Peyer's patch (tissue), 4 donors: ENCODE measurements around the gene ZNF573.

Source experiments
- POLR2A ChIP-seq, 2 donors: fragments of 450-650 bp; IDR thresholded peaks; one replicate each; pipeline ENCODE4 v1.5.1; 2017; ENCODE audit warnings: antibody characterized with exemption in 2 of 2, mild to moderate bottlenecking in 2 of 2, moderate library complexity in 2 of 2
- TF ChIP-seq, protein P1 (sequence below), 6 experiments: fragments of 450-650 bp in 4 of 6; fragments of 200-600 bp in 2 of 6; sonication (generic) in 1 of 6; IDR thresholded peaks; one replicate each; pipeline ENCODE4 v1.5.1; 2017 to 2019; ENCODE audit warnings: antibody characterized with exemption in 6 of 6, mild to moderate bottlenecking in 3 of 6, moderate library complexity in 1 of 6

DNA sequence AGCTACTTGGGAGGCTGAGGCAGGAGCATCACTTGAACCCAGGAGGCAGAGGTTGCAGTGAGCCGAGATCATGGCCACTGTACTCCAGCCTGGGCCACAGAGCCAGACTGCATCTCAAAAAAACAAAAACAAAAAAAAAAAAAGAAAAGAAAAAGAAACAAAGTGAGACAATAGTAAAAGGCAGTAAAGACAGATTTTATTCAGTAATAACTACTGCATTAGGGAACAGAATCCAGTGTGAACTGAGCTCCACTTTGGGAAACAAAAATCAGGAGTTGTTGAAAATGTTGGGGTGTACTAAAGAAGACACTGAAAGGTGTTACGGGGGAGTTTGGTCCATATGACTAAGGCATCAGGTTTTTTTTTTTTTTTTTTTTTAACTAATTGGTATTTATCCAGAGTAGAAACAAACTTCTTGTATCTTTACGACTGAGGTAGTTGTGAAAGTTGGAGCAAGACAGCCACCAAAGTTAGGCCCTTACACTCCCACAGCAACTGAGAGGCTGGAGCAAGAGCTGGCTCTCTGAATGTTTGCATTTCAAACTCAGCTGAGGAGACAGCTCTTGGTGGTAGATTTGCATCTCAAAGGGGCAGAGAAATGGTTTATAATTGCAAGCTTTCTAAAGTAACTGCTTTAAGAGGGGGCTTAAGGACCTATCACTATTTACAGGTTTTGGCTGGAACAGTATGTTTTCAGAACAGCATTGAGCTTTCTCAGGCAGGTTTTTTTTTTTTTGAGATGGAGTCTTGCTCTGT, 84.1 kb downstream of the ZNF573 start:
- TF ChIP-seq, protein P1, sequence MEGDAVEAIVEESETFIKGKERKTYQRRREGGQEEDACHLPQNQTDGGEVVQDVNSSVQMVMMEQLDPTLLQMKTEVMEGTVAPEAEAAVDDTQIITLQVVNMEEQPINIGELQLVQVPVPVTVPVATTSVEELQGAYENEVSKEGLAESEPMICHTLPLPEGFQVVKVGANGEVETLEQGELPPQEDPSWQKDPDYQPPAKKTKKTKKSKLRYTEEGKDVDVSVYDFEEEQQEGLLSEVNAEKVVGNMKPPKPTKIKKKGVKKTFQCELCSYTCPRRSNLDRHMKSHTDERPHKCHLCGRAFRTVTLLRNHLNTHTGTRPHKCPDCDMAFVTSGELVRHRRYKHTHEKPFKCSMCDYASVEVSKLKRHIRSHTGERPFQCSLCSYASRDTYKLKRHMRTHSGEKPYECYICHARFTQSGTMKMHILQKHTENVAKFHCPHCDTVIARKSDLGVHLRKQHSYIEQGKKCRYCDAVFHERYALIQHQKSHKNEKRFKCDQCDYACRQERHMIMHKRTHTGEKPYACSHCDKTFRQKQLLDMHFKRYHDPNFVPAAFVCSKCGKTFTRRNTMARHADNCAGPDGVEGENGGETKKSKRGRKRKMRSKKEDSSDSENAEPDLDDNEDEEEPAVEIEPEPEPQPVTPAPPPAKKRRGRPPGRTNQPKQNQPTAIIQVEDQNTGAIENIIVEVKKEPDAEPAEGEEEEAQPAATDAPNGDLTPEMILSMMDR (IDR thresholded peaks at IDR 0.05), result no peak
- TF ChIP-seq POLR2A (IDR thresholded peaks at IDR 0.05), result no peak
